Inflammatory macrophage treated with lipopolysaccharide for 1 hour (primary cell): ENCODE measurements around the gene ANGPT4.

Experiments used
- DNase-seq, 2 donors: peaks; one replicate each; pipeline ENCODE4 v3.0.0-alpha.2; 2020 to 2022

The ANGPT4 gene

GRCh38 chr20:934186-934840 is 18.2 kb upstream of the ANGPT4 start:
- DNase-seq = no peak

DNA sequence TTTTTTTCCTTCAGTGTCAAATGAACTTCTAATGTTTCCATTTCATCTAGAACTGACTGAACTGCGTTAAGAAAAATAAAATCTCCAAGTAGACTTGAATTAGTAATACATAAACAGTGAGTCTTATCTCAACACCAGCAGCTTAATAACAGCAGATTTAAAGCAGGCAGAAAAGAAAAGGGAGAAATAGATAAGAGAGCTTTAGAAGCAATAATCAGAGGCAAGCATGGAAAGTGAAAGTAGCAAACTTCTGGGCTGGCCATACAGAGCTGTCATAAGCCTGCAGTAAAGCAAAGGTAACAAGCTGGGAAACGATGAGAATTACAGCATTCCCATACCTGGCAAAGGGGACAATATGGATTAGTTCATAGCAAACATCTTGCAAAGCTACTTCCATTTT is 16.9 kb upstream of the ANGPT4 start:
- no peak for DNase-seq

DNA sequence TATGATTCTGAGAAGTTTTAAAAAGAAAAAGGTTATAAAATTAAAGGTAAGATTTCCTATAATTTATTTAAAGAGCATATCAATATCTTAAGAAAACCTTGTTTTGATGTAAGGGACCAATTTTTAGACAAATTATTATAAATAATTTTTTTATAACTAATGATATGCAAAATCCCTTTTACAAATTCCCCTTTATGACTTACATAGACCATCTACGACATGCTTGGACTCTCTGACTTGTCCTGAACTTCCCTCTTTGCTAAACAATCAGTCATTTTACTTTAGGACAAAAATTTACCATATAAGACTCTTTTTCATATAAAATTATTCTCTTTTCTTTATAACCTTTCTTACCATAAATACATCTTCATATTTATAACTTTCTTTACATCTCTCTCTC is 15.3 kb upstream of the ANGPT4 start:
- DNase-seq = no peak

GRCh38 chr20:926670-927069 is 10.5 kb upstream of the ANGPT4 start:
- no peak for DNase-seq

DNA sequence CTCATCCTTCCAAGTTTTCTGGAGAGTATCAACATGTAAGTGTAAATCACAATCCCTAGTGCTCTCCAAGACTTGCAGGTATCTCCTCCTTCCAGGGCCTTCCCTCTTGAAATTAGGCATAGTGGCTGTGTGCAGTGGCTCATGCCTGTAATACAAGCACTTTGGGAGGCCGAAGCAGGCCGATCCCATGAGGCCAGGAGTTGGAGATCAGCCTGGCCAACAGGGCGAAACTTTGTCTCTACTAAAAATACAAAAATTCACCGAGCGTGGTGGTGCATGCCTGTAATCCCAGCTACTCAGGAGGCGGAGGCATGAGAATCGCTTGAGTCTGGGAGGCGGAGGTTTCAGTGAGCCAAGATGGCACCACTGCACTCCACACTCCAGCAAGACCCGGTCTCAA is 9.4 kb upstream of the ANGPT4 start:
- no peak for DNase-seq

DNA sequence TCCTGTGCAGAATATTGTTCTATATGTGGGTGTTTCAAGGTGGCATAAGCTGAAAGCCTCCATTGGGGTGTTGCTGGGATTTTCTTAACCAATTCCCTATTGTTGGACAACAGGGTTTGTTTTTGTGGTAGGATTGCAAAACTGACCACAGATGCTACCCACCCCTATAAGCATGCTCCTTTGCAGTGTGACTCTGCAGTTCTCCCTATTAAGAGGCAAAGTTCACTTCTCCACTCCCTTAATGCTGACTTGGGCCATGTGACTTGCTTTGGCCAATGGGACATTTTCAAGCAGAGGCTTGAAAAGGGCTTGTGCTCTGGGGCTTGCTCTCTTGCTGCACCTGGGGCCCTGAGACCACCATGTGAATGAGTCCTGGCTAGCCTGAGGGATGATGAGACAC is 8.5 kb upstream of the ANGPT4 start:
- DNase-seq = peak; percentile 77 to 92

GRCh38 chr20:922781-923180 is 6.6 kb upstream of the ANGPT4 start:
- no peak for DNase-seq

DNA sequence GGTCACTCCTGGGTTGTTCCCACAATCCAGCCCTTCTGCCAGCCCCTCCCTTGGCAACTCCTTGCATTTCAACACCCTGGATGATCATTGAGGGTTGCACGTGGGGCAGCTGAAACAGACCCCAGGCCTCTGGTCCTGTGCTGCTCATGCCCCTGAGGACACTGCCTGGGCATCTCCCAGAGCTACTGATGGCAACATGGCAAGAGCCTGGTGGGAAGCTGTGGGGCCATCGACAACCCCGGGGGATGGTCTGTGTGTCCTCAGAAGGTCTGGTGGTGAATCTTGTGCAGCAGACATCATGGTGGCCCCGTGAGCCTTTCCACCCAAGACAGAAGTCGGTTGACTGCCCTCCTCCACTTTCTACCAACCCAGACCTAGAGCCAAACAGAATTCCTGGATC is 4.9 kb upstream of the ANGPT4 start:
- DNase-seq = no peak

DNA sequence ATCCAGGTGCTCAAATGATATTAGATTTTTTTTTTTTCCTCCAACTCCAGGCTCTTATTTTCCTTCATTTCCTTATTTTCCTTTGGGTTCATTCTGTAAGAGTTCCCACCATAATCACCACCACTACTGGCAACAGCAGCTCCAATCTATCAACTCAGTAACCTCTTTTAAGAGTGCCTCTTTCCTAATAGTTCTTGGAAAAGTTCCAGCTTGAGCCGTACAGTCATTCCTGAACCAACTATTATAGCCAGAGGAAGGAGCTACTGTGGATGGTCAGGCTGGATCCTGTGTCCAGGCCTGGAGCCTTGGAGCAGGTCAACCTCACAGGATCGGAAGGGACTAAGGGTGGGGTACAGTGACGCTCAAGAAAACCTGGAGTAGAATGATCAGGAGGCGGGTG is 4.2 kb upstream of the ANGPT4 start:
- DNase-seq = peak in 1 of 2 donors; percentile 22

DNA sequence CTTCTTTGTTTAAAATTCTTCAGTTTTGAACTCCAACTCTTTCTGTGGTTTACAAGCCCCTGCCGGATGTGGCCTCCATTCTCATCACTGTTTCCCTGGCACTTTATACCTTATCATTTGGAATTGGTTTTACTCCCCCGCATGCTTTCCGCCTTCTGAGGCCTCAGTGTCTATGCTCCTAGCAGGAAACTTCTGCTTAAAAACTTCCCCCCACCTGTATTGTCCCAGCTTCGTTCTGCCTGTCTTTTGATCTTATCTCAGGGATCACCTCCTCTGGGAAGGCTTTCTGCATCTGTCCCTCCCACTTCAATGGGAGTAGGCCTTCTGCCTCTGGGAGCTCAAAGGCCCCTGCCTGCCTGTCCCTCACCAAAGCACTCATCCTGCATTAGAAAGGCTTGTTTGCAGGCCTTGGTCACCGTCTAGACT is 3.4 kb upstream of the ANGPT4 start:
- no peak for DNase-seq

GRCh38 chr20:917416-917815 is 1.3 kb upstream of the ANGPT4 start:
- DNase-seq = no peak

DNA sequence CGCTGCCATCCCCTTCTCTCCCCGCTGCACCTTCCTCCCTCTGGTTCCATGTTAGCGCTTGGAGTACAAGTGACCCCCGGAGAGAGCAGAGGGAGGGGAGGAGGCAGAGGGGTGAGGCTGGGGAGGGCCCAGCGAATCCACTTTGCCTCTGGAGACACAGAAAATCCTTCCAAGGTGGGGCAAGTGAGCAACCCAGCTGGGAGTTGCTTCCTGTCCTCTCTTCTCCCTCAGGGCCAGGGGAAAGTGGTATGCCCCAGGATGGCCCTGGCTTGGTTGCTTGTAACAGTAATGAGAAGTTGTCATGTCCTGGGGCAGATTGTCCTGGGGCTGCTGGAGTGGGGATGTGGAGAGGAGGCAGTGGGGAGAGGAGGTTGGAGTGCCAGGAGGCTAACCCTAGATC is 691 bp upstream of the ANGPT4 start:
- DNase-seq = no peak

- DNase-seq = peak in 1 of 2 donors; percentile 25
Measured at GRCh38 chr20:914727-915498, 1.2 kb downstream of the ANGPT4 start.

- DNase-seq = no peak
Measured at GRCh38 chr20:913306-913849, 2.8 kb downstream of the ANGPT4 start.

DNA sequence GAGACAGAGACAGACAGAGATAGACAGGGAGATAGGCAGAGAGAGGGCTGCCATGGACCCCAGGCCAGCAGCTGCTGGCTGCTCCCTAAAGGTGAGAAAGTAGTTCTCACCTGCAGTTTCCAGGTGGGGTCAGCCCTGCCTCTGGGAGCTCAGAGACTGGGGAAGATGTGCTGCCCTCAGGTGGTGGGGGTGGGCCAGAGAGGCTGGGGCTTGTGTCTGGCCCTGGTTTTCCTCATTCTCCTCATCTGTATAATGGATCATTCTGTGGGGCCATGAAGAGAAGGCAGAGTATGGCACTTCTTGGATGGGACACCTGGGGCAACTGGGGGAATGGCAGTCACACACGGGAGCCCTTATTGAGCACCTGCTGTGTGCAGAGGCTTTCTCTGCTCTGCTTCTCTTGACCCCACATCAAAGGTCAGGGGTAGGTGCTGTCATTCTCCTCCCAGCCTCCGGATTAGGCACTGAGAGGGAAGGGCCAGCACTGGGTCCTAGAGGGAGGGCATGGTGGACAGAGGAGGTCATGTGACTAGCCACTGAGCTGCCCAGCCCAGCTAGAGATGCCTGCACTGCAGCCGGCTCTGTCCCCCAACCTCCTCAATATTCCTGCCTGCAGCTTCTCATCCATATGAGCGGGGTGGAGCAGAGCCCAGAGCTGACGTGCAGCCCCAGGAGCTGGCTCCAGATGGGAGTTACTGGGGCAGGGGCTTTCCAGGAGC is 4.1 kb downstream of the ANGPT4 start:
- DNase-seq = no peak

- DNase-seq = no peak
Measured at GRCh38 chr20:910870-911770, 5.0 kb downstream of the ANGPT4 start.

DNA sequence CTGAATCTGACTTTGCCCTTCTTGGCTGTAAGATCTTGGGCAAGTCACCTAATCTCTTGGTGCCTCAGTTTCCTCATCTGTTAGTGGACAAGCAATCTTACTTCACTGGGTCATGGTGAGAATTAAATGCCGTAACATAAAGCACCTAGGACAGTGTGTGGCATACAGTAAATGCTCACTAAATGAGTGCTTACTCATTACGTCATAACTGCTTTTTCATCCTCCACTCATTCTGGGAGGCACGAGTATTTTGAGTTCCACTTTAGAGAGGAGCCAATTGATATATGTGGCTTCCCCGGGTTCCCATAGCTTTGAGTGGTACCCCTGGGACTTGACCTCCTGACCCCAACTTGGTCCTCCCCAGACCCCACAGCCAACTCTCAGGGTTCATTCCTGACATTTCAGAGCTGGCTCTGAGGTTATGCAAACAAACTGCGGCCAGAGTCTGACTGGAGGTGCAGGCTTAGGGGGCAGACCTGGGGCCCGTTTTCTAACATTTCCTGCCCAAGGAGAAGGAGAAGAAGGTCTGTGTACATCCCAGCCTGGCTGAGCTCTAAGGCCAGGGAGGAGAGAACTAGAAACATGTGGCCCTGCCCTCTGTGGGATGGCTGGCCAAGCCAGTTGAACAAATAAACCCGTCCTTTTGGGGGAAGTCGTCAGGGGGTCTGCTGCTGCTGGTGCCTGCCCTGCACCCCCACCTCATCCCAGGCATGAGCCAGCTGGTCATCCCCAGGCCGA is 5.8 kb downstream of the ANGPT4 start:
- DNase-seq = no peak

GRCh38 chr20:909641-910040 is 6.5 kb downstream of the ANGPT4 start:
- DNase-seq = no peak

GRCh38 chr20:906703-907270 is 9.3 kb downstream of the ANGPT4 start:
- peak in 1 of 2 donors; percentile 19 for DNase-seq

DNA sequence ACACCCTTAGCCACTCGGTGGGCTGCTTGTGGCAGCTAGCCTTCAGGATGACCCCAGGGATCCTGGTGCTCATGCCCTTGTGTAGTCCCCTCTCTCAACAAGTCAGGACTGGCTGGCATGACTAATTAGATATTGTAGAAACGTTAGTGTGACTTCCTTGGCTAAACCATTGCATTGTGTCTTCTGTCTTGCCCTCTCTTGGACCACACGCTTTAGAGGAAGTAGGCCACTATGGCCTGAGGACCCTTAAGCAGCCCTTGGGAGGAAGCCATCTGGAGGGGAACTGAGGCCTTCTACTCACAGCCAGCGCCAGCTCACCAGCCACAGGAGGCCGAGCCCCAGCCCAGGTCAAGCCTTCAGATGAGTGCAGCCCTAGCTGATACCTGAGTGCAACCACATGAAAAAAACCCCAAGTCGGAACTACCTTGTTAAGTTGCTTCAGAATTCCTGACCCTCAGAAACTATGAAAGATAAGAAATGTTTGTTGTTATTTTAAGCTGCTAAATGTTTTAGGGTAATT is 10.1 kb downstream of the ANGPT4 start:
- DNase-seq = no peak

GRCh38 chr20:905396-905961 is 10.7 kb downstream of the ANGPT4 start:
- DNase-seq = peak in 1 of 2 donors; percentile 18
